GM12873 (cell line): ENCODE measurements around the gene ADCY7.

Experiments
- CTCF ChIP-seq: IDR thresholded peaks from 2 replicates; pipeline ENCODE4 v1.5.1; 2012; ENCODE audit warnings: low read depth, mild to moderate bottlenecking, moderate library complexity, low read length, control low read depth; ENCODE audit not compliant: insufficient read depth; ENCODE audit errors: missing control alignments

Gene ADCY7

GRCh38 chr16:50245417-50246298 is 20.7 kb upstream of the ADCY7 start:
- peak; percentile 33 for TF ChIP-seq CTCF

- no peak for TF ChIP-seq CTCF
These were observed 19.8 kb upstream of the ADCY7 start for GRCh38 chr16:50246299-50247122.

- TF ChIP-seq CTCF = no peak
These were observed 19.0 kb upstream of the ADCY7 start for GRCh38 chr16:50247123-50247905.

GRCh38 chr16:50247906-50248608 is 18.3 kb upstream of the ADCY7 start:
- TF ChIP-seq CTCF = no peak

GRCh38 chr16:50248845-50249244 is 17.5 kb upstream of the ADCY7 start:
- TF ChIP-seq CTCF = no peak

GRCh38 chr16:50251375-50252081 is 14.8 kb upstream of the ADCY7 start:
- no peak for TF ChIP-seq CTCF
